ENCODE results near the gene NFE2L2. TPM values are rescaled to one million over a fixed set of nuclear protein-coding genes. Genes with fewer than 3 reads are reported as not detected.

NFE2L2 gene
- total RNA-seq, 4 donors from 2014 or later: 41.6 to 105 (median 65.2) TPM

GRCh38 chr2:177246000-177246399 is 18.5 kb downstream of the NFE2L2 start:
- no peak for TF ChIP-seq POLR2AphosphoS5 (IDR thresholded peaks at IDR 0.05)
- no peak for TF ChIP-seq CTCF (IDR thresholded peaks at IDR 0.05)
- no peak for TF ChIP-seq EP300 (IDR thresholded peaks at IDR 0.05; ENCODE audit: low read depth)
- no peak for TF ChIP-seq POLR2A (IDR thresholded peaks at IDR 0.05)
- DNase-seq: no peak
- no peak overlapping the region for H3K4me3 ChIP-seq
- no peaks in the 10 kb centered on the region for H3K9me3 ChIP-seq
- H3K27ac ChIP-seq: peak overlapping the region; percentile 62 to 89 (median 85)
- H3K36me3 ChIP-seq: no peaks in the 10 kb centered on the region
- intact Hi-C loops (cut with DNase I; ENCODE audit: low total_unique reads) (no loop called here), in situ Hi-C loops (cut with MboI; ENCODE audit: low pct_ligation_motif_present in 1 of 4, low pct_unique_long_range_greater_than_20kb in 1 of 4, low sequenced_read_pairs in 3 of 4) (no loop called here)
- no peaks in the 10 kb centered on the region for H3K27me3 ChIP-seq
- H3K4me1 ChIP-seq: peaks cover 26 to 92% (median 61%) of the 10 kb centered on the region in 4 donors
- WGBS, 2 donors (ENCODE audit: low coverage in 1 of 2): 21% methylated on average over 3 of the region's 3 CpGs; no CpG with 5 or more reads in 1 of the 2 donors

- no peak for DNase-seq
- in situ Hi-C loops (cut with MboI; ENCODE audit: low pct_ligation_motif_present in 1 of 4, low pct_unique_long_range_greater_than_20kb in 1 of 4, low sequenced_read_pairs in 3 of 4): no loop called here
These were observed 19.5 kb downstream of the NFE2L2 start for GRCh38 chr2:177245010-177245422.

DNA sequence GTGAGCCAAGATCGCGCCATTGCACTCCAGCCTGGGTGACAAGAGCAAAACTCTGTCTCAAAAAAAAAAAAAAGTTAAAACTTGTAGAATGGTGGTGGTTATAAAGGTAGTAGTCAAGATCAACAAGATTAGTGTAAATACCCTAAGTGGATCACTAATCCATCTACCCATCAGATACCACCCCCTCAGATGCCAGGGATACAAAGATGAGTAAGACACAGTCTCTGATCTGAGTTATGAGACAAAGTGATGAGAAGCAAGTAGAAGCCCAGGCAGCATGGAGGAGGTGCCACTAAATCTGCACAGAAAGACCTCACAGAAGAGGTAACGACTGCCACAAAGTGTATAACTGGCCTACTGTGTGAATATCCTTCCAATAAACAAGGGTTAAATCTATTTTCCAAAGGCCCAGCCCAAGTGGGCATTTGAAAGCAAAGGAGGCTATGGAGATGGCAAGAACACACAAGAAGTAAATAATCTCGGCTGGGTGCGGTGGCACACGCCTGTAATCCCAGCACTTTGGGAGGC is 20.2 kb downstream of the NFE2L2 start:
- intact Hi-C loops (cut with DNase I; ENCODE audit: low total_unique reads) (no loop called here), in situ Hi-C loops (cut with MboI; ENCODE audit: low pct_ligation_motif_present in 1 of 4, low pct_unique_long_range_greater_than_20kb in 1 of 4, low sequenced_read_pairs in 3 of 4) (no loop called here)
- no peak overlapping the region for H3K4me3 ChIP-seq
- H3K36me3 ChIP-seq: no peaks in the 10 kb centered on the region
- H3K27me3 ChIP-seq: no peaks in the 10 kb centered on the region
- no peak for TF ChIP-seq CTCF (IDR thresholded peaks at IDR 0.05)
- TF ChIP-seq EP300 (IDR thresholded peaks at IDR 0.05; ENCODE audit: low read depth): no peak
- no peak for TF ChIP-seq POLR2AphosphoS5 (IDR thresholded peaks at IDR 0.05)
- TF ChIP-seq POLR2A (IDR thresholded peaks at IDR 0.05): no peak
- no peaks in the 10 kb centered on the region for H3K9me3 ChIP-seq
- peaks cover 39 to 97% (median 76%) of the 10 kb centered on the region in 4 donors for H3K4me1 ChIP-seq
- 95 to 97% methylated on average over 5 to 6 of the region's 6 CpGs for WGBS, 2 donors (ENCODE audit: low coverage in 1 of 2)
- no peak for DNase-seq
- H3K27ac ChIP-seq: peak overlapping the region; percentile 62 to 89 (median 85)

More at GRCh38 chr2:177245010-177245422, 19.5 kb downstream of the NFE2L2 start:
- Histone ChIP-seq H3K36me3 (no peaks in the 10 kb centered on the region), H3K27ac (peak overlapping the region; percentile 62 to 89 (median 85)), H3K27me3 (no peaks in the 10 kb centered on the region), H3K4me1 (peaks cover 35 to 97% (median 69%) of the 10 kb centered on the region in 4 donors), H3K4me3 (no peak overlapping the region), H3K9me3 (no peaks in the 10 kb centered on the region)
- intact Hi-C loops (cut with DNase I; ENCODE audit: low total_unique reads): no loop called here
- WGBS, 2 donors (ENCODE audit: low coverage in 1 of 2): 23 to 38% methylated on average over 4 of the region's 4 CpGs
- TF ChIP-seq EP300 (IDR thresholded peaks at IDR 0.05; ENCODE audit: low read depth) (no peak), CTCF (IDR thresholded peaks at IDR 0.05) (no peak), POLR2A (IDR thresholded peaks at IDR 0.05) (no peak), POLR2AphosphoS5 (IDR thresholded peaks at IDR 0.05) (no peak)

- no peak overlapping the region for H3K4me3 ChIP-seq
- no peak for TF ChIP-seq EP300 (IDR thresholded peaks at IDR 0.05; ENCODE audit: low read depth)
- TF ChIP-seq POLR2A (IDR thresholded peaks at IDR 0.05): no peak
- no peak for TF ChIP-seq POLR2AphosphoS5 (IDR thresholded peaks at IDR 0.05)
- no peak for TF ChIP-seq CTCF (IDR thresholded peaks at IDR 0.05)
- H3K27me3 ChIP-seq: no peaks in the 10 kb centered on the region
- peaks cover 47 to 98% (median 77%) of the 10 kb centered on the region in 4 donors for H3K4me1 ChIP-seq
- intact Hi-C loops (cut with DNase I; ENCODE audit: low total_unique reads) (no loop called here), in situ Hi-C loops (cut with MboI; ENCODE audit: low pct_ligation_motif_present in 1 of 4, low pct_unique_long_range_greater_than_20kb in 1 of 4, low sequenced_read_pairs in 3 of 4) (no loop called here)
- no peaks in the 10 kb centered on the region for H3K9me3 ChIP-seq
- H3K27ac ChIP-seq: peak overlapping the region; percentile 84 to 89 (median 86)
- DNase-seq: no peak
- no peaks in the 10 kb centered on the region for H3K36me3 ChIP-seq
These were observed 21.1 kb downstream of the NFE2L2 start for GRCh38 chr2:177243476-177243875.

Data from transverse colon (tissue), 4 donors.